Immature natural killer cell (primary cell): Measurements from ENCODE around the gene MDFIC. TPM values are rescaled to one million over a fixed set of nuclear protein-coding genes. Genes with fewer than 3 reads are reported as not detected.

ENCODE experiments used
- DNase-seq, 3 donors: peaks; one replicate each; pipeline ENCODE4 v3.0.0; 2022; ENCODE audit warnings: mixed read lengths in 1 of 3
- H3K27ac Mint-ChIP-seq, 6 donors: one replicate each; pipeline ENCODE4 v1.8.0; 2020; ENCODE audit warnings: mixed read lengths in 6 of 6, mild to moderate bottlenecking in 5 of 6, inconsistent platforms in 4 of 6, moderate library complexity in 3 of 6
- H3K27me3 Mint-ChIP-seq, 3 donors: one replicate each; pipeline ENCODE4 v1.8.0; 2020 to 2021; ENCODE audit warnings: low read depth in 3 of 3, mild to moderate bottlenecking in 3 of 3, mixed read lengths in 3 of 3, moderate library complexity in 3 of 3, inconsistent platforms in 1 of 3
- H3K36me3 Mint-ChIP-seq, 3 donors: one replicate each; pipeline ENCODE4 v1.8.0; 2020; ENCODE audit warnings: mixed read lengths in 3 of 3, inconsistent platforms in 2 of 3, mild to moderate bottlenecking in 2 of 3
- H3K4me1 Mint-ChIP-seq, 2 donors: one replicate each; pipeline ENCODE4 v1.8.0; 2020; ENCODE audit warnings: inconsistent platforms in 2 of 2, mild to moderate bottlenecking in 2 of 2, mixed read lengths in 2 of 2, moderate library complexity in 1 of 2
- H3K4me3 Mint-ChIP-seq, 5 donors: one replicate each; pipeline ENCODE4 v1.8.0; 2020; ENCODE audit warnings: mild to moderate bottlenecking in 5 of 5, mixed read lengths in 5 of 5, inconsistent platforms in 3 of 5, moderate library complexity in 3 of 5
- H3K9me3 Mint-ChIP-seq, 6 donors: one replicate each; pipeline ENCODE4 v1.8.0; 2020; ENCODE audit warnings: mild to moderate bottlenecking in 6 of 6, mixed read lengths in 6 of 6, inconsistent platforms in 4 of 6, moderate library complexity in 3 of 6
- polyA plus RNA-seq, 3 donors: library from polyadenylated mRNA; unstranded; fragments of 300-500 nt; fragmentation: Illumina TruSeq; gene quantifications; one replicate each; pipeline ENCODE4 v1.2.3, GENCODE V29; 2021

Gene MDFIC
- polyA plus RNA-seq, 3 donors from 2014 or later = 20.3 to 40.5 (median 26.8) TPM

- Mint-ChIP-seq H3K4me3 (no peak overlapping the region), H3K27me3 (peaks cover 0 to 3% (median 0%) of the 10 kb centered on the region in 3 donors), H3K27ac (peak overlapping the region in 2 of 6 donors; percentile 6 to 29), H3K9me3 (no peaks in the 10 kb centered on the region), H3K36me3 (no peaks in the 10 kb centered on the region), H3K4me1 (peaks cover 27 to 71% of the 10 kb centered on the region in 2 donors)
- DNase-seq = no peak
Measured at GRCh38 chr7:114972567-114972966, 50.7 kb downstream of the MDFIC start.

GRCh38 chr7:114973147-114973546 is 51.3 kb downstream of the MDFIC start:
- H3K4me3 Mint-ChIP-seq = no peak overlapping the region
- H3K9me3 Mint-ChIP-seq = no peaks in the 10 kb centered on the region
- peaks cover 0 to 3% (median 0%) of the 10 kb centered on the region in 3 donors for H3K27me3 Mint-ChIP-seq
- H3K4me1 Mint-ChIP-seq = peaks cover 27 to 65% of the 10 kb centered on the region in 2 donors
- no peak overlapping the region for H3K27ac Mint-ChIP-seq
- DNase-seq = no peak
- H3K36me3 Mint-ChIP-seq = no peaks in the 10 kb centered on the region

- Mint-ChIP-seq H3K36me3 (peaks cover 4 to 5% (median 4%) of the 10 kb centered on the region in 3 donors), H3K9me3 (no peaks in the 10 kb centered on the region), H3K27ac (peak overlapping the region in 1 of 6 donors; percentile 36), H3K27me3 (peaks cover 0 to 3% (median 0%) of the 10 kb centered on the region in 3 donors), H3K4me3 (no peak overlapping the region), H3K4me1 (peaks cover 26 to 68% of the 10 kb centered on the region in 2 donors)
- DNase-seq = no peak
Measured at GRCh38 chr7:114975401-114975800, 53.5 kb downstream of the MDFIC start.

- Mint-ChIP-seq H3K9me3 (no peaks in the 10 kb centered on the region), H3K36me3 (peaks cover 8 to 15% (median 10%) of the 10 kb centered on the region in 3 donors), H3K27me3 (peaks cover 0 to 3% (median 0%) of the 10 kb centered on the region in 3 donors), H3K4me3 (no peak overlapping the region), H3K4me1 (peaks cover 26 to 68% of the 10 kb centered on the region in 2 donors), H3K27ac (no peak overlapping the region)
- no peak for DNase-seq
Measured at GRCh38 chr7:114976666-114977065, 54.8 kb downstream of the MDFIC start.

GRCh38 chr7:114977277-114977676 is 55.4 kb downstream of the MDFIC start:
- Mint-ChIP-seq H3K36me3 (peaks cover 11 to 20% (median 15%) of the 10 kb centered on the region in 3 donors), H3K27ac (no peak overlapping the region), H3K27me3 (peaks cover 0 to 3% (median 0%) of the 10 kb centered on the region in 3 donors), H3K4me3 (no peak overlapping the region), H3K9me3 (no peaks in the 10 kb centered on the region), H3K4me1 (peaks cover 30 to 68% of the 10 kb centered on the region in 2 donors)
- DNase-seq = no peak

GRCh38 chr7:114979388-114979787 is 57.5 kb downstream of the MDFIC start:
- H3K27me3 Mint-ChIP-seq = no peaks in the 10 kb centered on the region
- no peaks in the 10 kb centered on the region for H3K9me3 Mint-ChIP-seq
- H3K4me1 Mint-ChIP-seq = peaks cover 25 to 57% of the 10 kb centered on the region in 2 donors
- DNase-seq = no peak
- H3K36me3 Mint-ChIP-seq = peaks cover 14 to 21% (median 20%) of the 10 kb centered on the region in 3 donors
- H3K27ac Mint-ChIP-seq = peak overlapping the region in 1 of 6 donors; percentile 53
- no peak overlapping the region for H3K4me3 Mint-ChIP-seq

- peaks cover 25 to 52% of the 10 kb centered on the region in 2 donors for H3K4me1 Mint-ChIP-seq
- H3K9me3 Mint-ChIP-seq = no peaks in the 10 kb centered on the region
- no peaks in the 10 kb centered on the region for H3K27me3 Mint-ChIP-seq
- H3K4me3 Mint-ChIP-seq = peak overlapping the region in 1 of 5 donors; percentile 28
- no peak for DNase-seq
- H3K27ac Mint-ChIP-seq = peak overlapping the region in 4 of 6 donors; percentile 12 to 45 (median 20)
- peaks cover 14 to 21% (median 20%) of the 10 kb centered on the region in 3 donors for H3K36me3 Mint-ChIP-seq
Measured at GRCh38 chr7:114979803-114980507, 58.1 kb downstream of the MDFIC start.

GRCh38 chr7:114981323-114981722 is 59.4 kb downstream of the MDFIC start:
- Mint-ChIP-seq H3K4me3 (peak overlapping the region in 3 of 5 donors; percentile 22 to 66 (median 25)), H3K27ac (peak overlapping the region in 5 of 6 donors; percentile 45 to 87 (median 79)), H3K27me3 (no peaks in the 10 kb centered on the region), H3K4me1 (peaks cover 25 to 44% of the 10 kb centered on the region in 2 donors), H3K36me3 (peaks cover 15 to 24% (median 20%) of the 10 kb centered on the region in 3 donors), H3K9me3 (no peaks in the 10 kb centered on the region)
- no peak for DNase-seq

GRCh38 chr7:114985116-114985715 is 63.3 kb downstream of the MDFIC start:
- no peaks in the 10 kb centered on the region for H3K9me3 Mint-ChIP-seq
- peaks cover 18 to 28% (median 22%) of the 10 kb centered on the region in 3 donors for H3K36me3 Mint-ChIP-seq
- no peak overlapping the region for H3K4me3 Mint-ChIP-seq
- no peak for DNase-seq
- no peaks in the 10 kb centered on the region for H3K27me3 Mint-ChIP-seq
- H3K27ac Mint-ChIP-seq = peak overlapping the region in 3 of 6 donors; percentile 15 to 42 (median 41)
- peaks cover 19 to 37% of the 10 kb centered on the region in 2 donors for H3K4me1 Mint-ChIP-seq

- Mint-ChIP-seq H3K36me3 (peaks cover 12 to 22% (median 13%) of the 10 kb centered on the region in 3 donors), H3K4me3 (no peak overlapping the region), H3K27ac (peak overlapping the region in 2 of 6 donors; percentile 13 to 26), H3K27me3 (no peaks in the 10 kb centered on the region), H3K9me3 (no peaks in the 10 kb centered on the region), H3K4me1 (peaks cover 8 to 24% of the 10 kb centered on the region in 2 donors)
- DNase-seq = no peak
Measured at GRCh38 chr7:114986190-114987180, 64.6 kb downstream of the MDFIC start.

GRCh38 chr7:114988026-114988425 is 66.1 kb downstream of the MDFIC start:
- no peaks in the 10 kb centered on the region for H3K27me3 Mint-ChIP-seq
- no peaks in the 10 kb centered on the region for H3K9me3 Mint-ChIP-seq
- H3K36me3 Mint-ChIP-seq = peaks cover 5 to 19% (median 7%) of the 10 kb centered on the region in 3 donors
- no peak overlapping the region for H3K4me3 Mint-ChIP-seq
- DNase-seq = no peak
- H3K4me1 Mint-ChIP-seq = peaks cover 0 to 12% of the 10 kb centered on the region in 2 donors
- no peak overlapping the region for H3K27ac Mint-ChIP-seq

- H3K9me3 Mint-ChIP-seq = no peaks in the 10 kb centered on the region
- H3K27ac Mint-ChIP-seq = no peak overlapping the region
- peaks cover 6 to 21% of the 10 kb centered on the region in 2 donors for H3K4me1 Mint-ChIP-seq
- no peak overlapping the region for H3K4me3 Mint-ChIP-seq
- no peak for DNase-seq
- H3K27me3 Mint-ChIP-seq = no peaks in the 10 kb centered on the region
- H3K36me3 Mint-ChIP-seq = peaks cover 5 to 18% (median 7%) of the 10 kb centered on the region in 3 donors
Measured at GRCh38 chr7:114988755-114989375, 67.0 kb downstream of the MDFIC start.

GRCh38 chr7:114989531-114989930 is 67.6 kb downstream of the MDFIC start:
- peaks cover 5 to 13% (median 7%) of the 10 kb centered on the region in 3 donors for H3K36me3 Mint-ChIP-seq
- no peak for DNase-seq
- peaks cover 8 to 26% of the 10 kb centered on the region in 2 donors for H3K4me1 Mint-ChIP-seq
- H3K27ac Mint-ChIP-seq = no peak overlapping the region
- no peak overlapping the region for H3K4me3 Mint-ChIP-seq
- H3K27me3 Mint-ChIP-seq = no peaks in the 10 kb centered on the region
- no peaks in the 10 kb centered on the region for H3K9me3 Mint-ChIP-seq
